HEK293 (cell line): Measurements from ENCODE around the gene VSTM4.

Source experiments
- CTCF ChIA-PET: fragments of 350-600 bp; formaldehyde crosslinking; extraction: SDS; loops from one replicate; lab custom pipeline; 2021; ENCODE audit warnings: antibody characterized with exemption; lab: Yijun Ruan, JAX
- POLR2A ChIA-PET: fragments of 300-600 bp; formaldehyde crosslinking; extraction: SDS; loops from one replicate; lab custom pipeline; 2020; ENCODE audit warnings: antibody characterized with exemption, inconsistent platforms; lab: Yijun Ruan, JAX
- H3K27ac ChIP-seq: fragments of 200-500 bp; sonication (Bioruptor generic); 2 replicates; pipeline ENCODE4 v1.5.1; 2014; ENCODE audit warnings: low read depth, low read length, control low read depth, inconsistent platforms; ENCODE audit errors: extremely low read depth
- H3K36me3 ChIP-seq, 2 experiments: fragments of 200-500 bp in 1 of 2; sonication (Bioruptor generic) in 1 of 2; 1 replicate in 1 of 2; 2 replicates in 1 of 2; pipeline ENCODE4 v1.5.1; 2014 to 2017; ENCODE audit warnings: inconsistent platforms in 2 of 2, low read length in 2 of 2; ENCODE audit not compliant: control insufficient read depth in 2 of 2, insufficient read depth in 1 of 2
- H3K4me1 ChIP-seq: fragments of 200-500 bp; sonication (Bioruptor generic); 2 replicates; pipeline ENCODE4 v1.5.1; 2014; ENCODE audit warnings: mild to moderate bottlenecking, low read length, inconsistent platforms; ENCODE audit not compliant: control insufficient read depth, insufficient read depth
- H3K4me3 ChIP-seq: 2 replicates; pipeline ENCODE4 v1.5.1; 2011; ENCODE audit warnings: low read depth, mild to moderate bottlenecking, control low read depth, low read length, moderate library complexity
- H3K9me3 ChIP-seq: fragments of 200-500 bp; sonication (Bioruptor generic); 2 replicates; pipeline ENCODE4 v1.5.1; 2014; ENCODE audit warnings: low read depth, low read length, inconsistent platforms; ENCODE audit not compliant: control insufficient read depth, insufficient read depth
- ATF2 ChIP-seq: fragments of 450-650 bp; formaldehyde crosslinking; IDR thresholded peaks from 2 replicates; pipeline ENCODE4 v1.5.1; 2016; ENCODE audit warnings: missing biosample characterization, missing genetic modification characterization, low read depth
- CTCF ChIP-seq: fragments of 450-650 bp; formaldehyde crosslinking; IDR thresholded peaks from 2 replicates; pipeline ENCODE4 v1.5.1; 2016; ENCODE audit warnings: missing biosample characterization, missing genetic modification characterization
- KLF10 ChIP-seq: fragments of 450-650 bp; IDR thresholded peaks from 2 replicates; pipeline ENCODE4 v1.5.1; 2018; ENCODE audit warnings: missing biosample characterization, mild to moderate bottlenecking, missing genetic modification characterization
- KLF9 ChIP-seq: fragments of 450-650 bp; formaldehyde crosslinking; IDR thresholded peaks from 2 replicates; pipeline ENCODE4 v1.5.1; 2016; ENCODE audit warnings: missing biosample characterization, missing genetic modification characterization, low read depth
- MYNN ChIP-seq: fragments of 450-650 bp; formaldehyde crosslinking; IDR thresholded peaks from 2 replicates; pipeline ENCODE4 v1.5.1; 2016; ENCODE audit warnings: missing biosample characterization, missing genetic modification characterization, borderline replicate concordance
- OSR2 ChIP-seq: fragments of 450-650 bp; formaldehyde crosslinking; IDR thresholded peaks from 2 replicates; pipeline ENCODE4 v1.5.1; 2016; ENCODE audit warnings: missing biosample characterization, missing genetic modification characterization
- REPIN1 ChIP-seq: fragments of 450-650 bp; formaldehyde crosslinking; IDR thresholded peaks from 2 replicates; pipeline ENCODE4 v1.5.1; 2017; ENCODE audit warnings: missing biosample characterization, missing genetic modification characterization, low read depth
- SALL2 ChIP-seq: fragments of 450-650 bp; formaldehyde crosslinking; IDR thresholded peaks from 2 replicates; pipeline ENCODE4 v1.5.0; 2017; ENCODE audit warnings: missing biosample characterization, mild to moderate bottlenecking, missing genetic modification characterization, borderline replicate concordance
- YY1 ChIP-seq: fragments of 450-650 bp; formaldehyde crosslinking; IDR thresholded peaks from 2 replicates; pipeline ENCODE4 v1.5.1; 2018; ENCODE audit warnings: missing biosample characterization, missing genetic modification characterization
- ZBTB10 ChIP-seq: fragments of 450-650 bp; formaldehyde crosslinking; IDR thresholded peaks from 2 replicates; pipeline ENCODE4 v1.5.1; 2016; ENCODE audit warnings: missing biosample characterization, missing genetic modification characterization
- ZBTB21 ChIP-seq: fragments of 450-650 bp; formaldehyde crosslinking; IDR thresholded peaks from 2 replicates; pipeline ENCODE4 v1.5.1; 2017; ENCODE audit warnings: missing biosample characterization, missing genetic modification characterization
- ZBTB49 ChIP-seq: fragments of 450-650 bp; formaldehyde crosslinking; IDR thresholded peaks from 2 replicates; pipeline ENCODE4 v1.5.1; 2016; ENCODE audit warnings: missing biosample characterization, missing genetic modification characterization, low read depth
- ZNF114 ChIP-seq: fragments of 450-650 bp; formaldehyde crosslinking; IDR thresholded peaks from 2 replicates; pipeline ENCODE4 v1.5.0; 2017; ENCODE audit warnings: missing biosample characterization, missing genetic modification characterization
- ZNF19 ChIP-seq: fragments of 450-650 bp; formaldehyde crosslinking; IDR thresholded peaks from 2 replicates; pipeline ENCODE4; 2016; ENCODE audit warnings: missing biosample characterization, missing genetic modification characterization, low read depth
- ZNF214 ChIP-seq: fragments of 450-650 bp; formaldehyde crosslinking; IDR thresholded peaks from 2 replicates; pipeline ENCODE4 v1.5.1; 2017; ENCODE audit warnings: missing biosample characterization, mild to moderate bottlenecking, missing genetic modification characterization, borderline replicate concordance
- ZNF26 ChIP-seq: fragments of 450-650 bp; formaldehyde crosslinking; IDR thresholded peaks from 2 replicates; pipeline ENCODE4 v1.5.1; 2016; ENCODE audit warnings: missing biosample characterization, missing genetic modification characterization
- ZNF324 ChIP-seq: fragments of 450-650 bp; formaldehyde crosslinking; IDR thresholded peaks from 2 replicates; pipeline ENCODE4 v1.5.1; 2016; ENCODE audit warnings: missing biosample characterization, missing genetic modification characterization
- ZNF362 ChIP-seq: fragments of 450-650 bp; formaldehyde crosslinking; IDR thresholded peaks from 2 replicates; pipeline ENCODE4 v1.5.1; 2016; ENCODE audit warnings: missing biosample characterization, missing genetic modification characterization
- ZNF529 ChIP-seq: fragments of 450-650 bp; formaldehyde crosslinking; IDR thresholded peaks from 2 replicates; pipeline ENCODE4 v1.5.1; 2017; ENCODE audit warnings: missing genetic modification characterization, missing biosample characterization; ENCODE audit not compliant: insufficient replicate concordance
- ZNF624 ChIP-seq: fragments of 450-650 bp; formaldehyde crosslinking; IDR thresholded peaks from 2 replicates; pipeline ENCODE4 v1.5.1; 2017; ENCODE audit warnings: missing biosample characterization, missing genetic modification characterization
- ZNF639 ChIP-seq: fragments of 450-650 bp; formaldehyde crosslinking; IDR thresholded peaks from 2 replicates; pipeline ENCODE4 v1.5.1; 2016; ENCODE audit warnings: missing biosample characterization, missing genetic modification characterization
- ZNF677 ChIP-seq: fragments of 450-650 bp; IDR thresholded peaks from 2 replicates; pipeline ENCODE4 v1.5.0; 2018; ENCODE audit warnings: missing biosample characterization, mild to moderate bottlenecking, missing genetic modification characterization, moderate library complexity
- ZNF776 ChIP-seq: fragments of 450-650 bp; formaldehyde crosslinking; IDR thresholded peaks from 2 replicates; pipeline ENCODE4 v1.5.0; 2017; ENCODE audit warnings: missing biosample characterization, missing genetic modification characterization, borderline replicate concordance

The VSTM4 gene

GRCh38 chr10:49134327-49134726 lies 19.0 kb upstream of the VSTM4 start:
- CTCF ChIA-PET: no interaction called here
- POLR2A ChIA-PET: no interaction called here
- TF ChIP-seq REPIN1 (tag by site-specific recombination) (no peak), KLF9 (no peak), ZNF624 (tag by site-specific recombination) (no peak), ZNF19 (tag by site-specific recombination) (no peak), MYNN (tag by site-specific recombination) (no peak), ZNF529 (no peak), OSR2 (no peak), ZNF639 (tag by site-specific recombination) (no peak), ZNF677 (tag by site-specific recombination) (no peak), ZNF114 (tag by site-specific recombination) (no peak), KLF10 (tag by site-specific recombination) (no peak), ZNF362 (tag by site-specific recombination) (no peak)

GRCh38 chr10:49133706-49134248 lies 18.5 kb upstream of the VSTM4 start, which contains the start of gene FAM170B:
Gene FAM170B, minus strand, starts transcription at chr10:49134021. Its CDS starts 103 bp downstream, at chr10:49133918.
- Histone ChIP-seq H3K4me1 (no peaks in the 10 kb centered on the region), H3K36me3 (no peaks in the 10 kb centered on the region), H3K27ac (no peak within 1 kb of the TSS), H3K4me3 (no peak within 1 kb of the TSS), H3K9me3 (no peaks in the 10 kb centered on the region)
- ChIA-PET POLR2A (no interaction called here), CTCF (no interaction called here)
- TF ChIP-seq ZNF776 (tag by site-specific recombination): no peak
- TF ChIP-seq ZBTB10 (tag by site-specific recombination): no peak
- TF ChIP-seq CTCF (tag by site-specific recombination): no peak
- no peak for TF ChIP-seq ZBTB21 (tag by site-specific recombination)
- TF ChIP-seq ZNF26 (tag by site-specific recombination): no peak
- TF ChIP-seq SALL2 (tag by site-specific recombination): no peak
- no peak for TF ChIP-seq ZNF324
- no peak for TF ChIP-seq ATF2
- no peak for TF ChIP-seq ZNF214 (tag by site-specific recombination)
- TF ChIP-seq YY1: no peak
- no peak for TF ChIP-seq ZBTB49

More at GRCh38 chr10:49134327-49134726, 19.0 kb upstream of the VSTM4 start:
- no peaks in the 10 kb centered on the region for H3K4me1 ChIP-seq
- no peak overlapping the region for H3K27ac ChIP-seq
- no peaks in the 10 kb centered on the region for H3K9me3 ChIP-seq
- H3K36me3 ChIP-seq: no peaks in the 10 kb centered on the region
- no peak overlapping the region for H3K4me3 ChIP-seq
